Epidermal melanocyte (primary cell): ENCODE data around the gene HMGCS1.
"Not testable (repeated sequence)": the region's sequence is repeated elsewhere in the genome, so short reads cannot be mapped to it uniquely, and the experiment has no call there.

Experiments used
- DNase-seq: peaks from one replicate; pipeline ENCODE4 v3.0.0; 2011; ENCODE audit warnings: low spot score; ENCODE audit not compliant: insufficient read length

Gene HMGCS1

GRCh38 chr5:43313035-43313853 lies at the start of gene HMGCS1:
Gene HMGCS1, minus strand, starts transcription at chr5:43313412. Its CDS starts 14,447 bp downstream, at chr5:43298965.
- DNase-seq, result peak; percentile 96

GRCh38 chr5:43358726-43359125 lies 45.5 kb upstream of the HMGCS1 start:
- DNase-seq, result no peak

DNA sequence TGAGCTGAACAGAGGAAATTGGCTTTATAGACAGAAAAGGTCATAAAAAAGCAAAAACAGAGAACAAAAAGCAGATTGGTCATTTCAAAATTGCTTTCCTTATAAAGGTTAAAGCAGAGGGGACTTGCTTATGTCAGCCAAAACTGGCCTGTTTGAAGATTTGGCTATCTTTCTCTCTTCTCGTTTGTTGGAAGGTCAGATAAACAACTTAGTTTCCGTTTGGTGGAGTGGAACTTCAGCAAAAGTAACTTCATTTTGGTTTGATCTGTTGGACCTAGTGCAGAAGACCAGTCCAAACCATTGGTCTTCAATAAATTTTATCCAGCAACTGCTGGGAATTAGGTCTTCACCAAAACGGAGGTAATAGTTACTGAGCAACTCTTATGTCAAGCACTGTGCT lies 45.1 kb upstream of the HMGCS1 start:
- DNase-seq, result no peak

- no peak for DNase-seq
These were observed 44.7 kb upstream of the HMGCS1 start for GRCh38 chr5:43357878-43358281.

DNA sequence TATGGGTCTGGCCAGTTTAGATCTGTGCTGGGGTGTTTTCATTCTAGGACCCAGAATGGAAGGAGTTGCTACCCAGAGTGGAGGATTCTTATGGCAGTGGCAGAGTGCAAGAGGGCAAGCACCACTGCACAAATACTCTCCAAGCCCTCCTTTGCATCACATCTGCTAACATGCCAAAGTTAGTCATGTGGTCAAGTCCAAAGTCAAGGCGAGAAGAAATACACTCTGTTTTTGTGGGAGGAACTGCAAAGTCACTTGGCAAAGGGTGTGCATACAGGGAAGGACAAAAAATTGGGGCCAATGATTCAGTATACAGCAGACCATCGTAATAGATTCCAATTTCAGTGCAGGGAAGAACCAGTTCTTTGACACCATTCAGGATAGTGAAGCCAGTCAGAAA lies 43.9 kb upstream of the HMGCS1 start:
- DNase-seq, result no peak

DNA sequence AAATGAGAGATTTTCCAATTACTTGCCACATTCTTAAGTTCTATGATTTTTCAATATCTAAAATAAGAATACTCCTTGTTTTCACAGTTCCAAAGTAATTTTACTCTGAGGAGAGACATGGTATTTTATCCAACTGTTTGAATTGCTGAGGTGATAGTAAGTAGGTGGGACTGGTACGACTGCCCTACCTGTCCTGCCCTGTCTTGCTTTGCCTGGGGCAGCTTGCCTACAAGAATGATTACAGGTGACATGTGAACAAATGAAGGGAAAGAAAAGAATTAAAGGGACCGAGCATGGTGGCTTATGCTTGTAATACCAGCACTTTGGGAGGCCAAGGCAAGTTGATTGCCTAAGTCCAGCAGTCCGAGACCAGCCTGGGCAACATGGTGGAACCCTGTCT lies 41.6 kb upstream of the HMGCS1 start:
- DNase-seq, result no peak

GRCh38 chr5:43353668-43354067 lies 40.5 kb upstream of the HMGCS1 start:
- no peak for DNase-seq

DNA sequence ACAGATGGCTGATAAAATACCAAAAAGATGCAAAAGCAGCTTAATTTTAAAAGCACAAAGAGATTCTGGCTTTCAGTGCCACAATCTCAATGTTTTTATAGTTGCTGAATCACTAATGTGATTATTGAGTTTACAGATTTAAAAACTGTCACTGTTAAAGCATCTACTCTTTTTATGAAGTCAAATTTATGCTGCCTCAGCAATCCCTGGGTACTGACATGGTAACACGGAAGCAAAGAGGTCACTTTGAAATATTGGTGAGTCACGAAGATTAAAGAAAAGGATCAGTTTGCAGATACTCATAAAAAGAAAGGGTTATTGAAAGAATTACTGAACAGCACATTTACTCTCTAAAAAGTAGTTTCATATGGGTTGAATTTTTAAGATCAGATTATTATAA lies 39.7 kb upstream of the HMGCS1 start:
- no peak for DNase-seq

DNA sequence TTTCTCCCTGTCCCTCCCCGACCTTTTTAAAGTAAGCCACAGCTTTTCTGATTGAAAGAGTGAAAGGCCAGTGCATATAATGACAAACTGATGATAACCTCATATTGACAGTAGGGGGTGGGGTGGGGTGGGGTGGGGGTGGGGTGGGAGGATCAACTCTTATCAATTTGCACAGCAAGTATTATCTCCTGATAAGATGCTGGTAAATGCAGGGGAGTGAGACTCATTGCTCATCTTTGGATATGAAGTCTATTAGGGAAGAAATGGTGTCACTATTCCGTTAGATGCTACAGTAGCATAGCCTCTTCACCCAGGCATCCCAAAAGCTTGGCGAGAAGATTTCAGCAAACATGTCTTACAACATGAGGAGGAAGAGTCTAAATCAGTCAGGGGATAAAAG lies 38.9 kb upstream of the HMGCS1 start:
- DNase-seq, result no peak

DNA sequence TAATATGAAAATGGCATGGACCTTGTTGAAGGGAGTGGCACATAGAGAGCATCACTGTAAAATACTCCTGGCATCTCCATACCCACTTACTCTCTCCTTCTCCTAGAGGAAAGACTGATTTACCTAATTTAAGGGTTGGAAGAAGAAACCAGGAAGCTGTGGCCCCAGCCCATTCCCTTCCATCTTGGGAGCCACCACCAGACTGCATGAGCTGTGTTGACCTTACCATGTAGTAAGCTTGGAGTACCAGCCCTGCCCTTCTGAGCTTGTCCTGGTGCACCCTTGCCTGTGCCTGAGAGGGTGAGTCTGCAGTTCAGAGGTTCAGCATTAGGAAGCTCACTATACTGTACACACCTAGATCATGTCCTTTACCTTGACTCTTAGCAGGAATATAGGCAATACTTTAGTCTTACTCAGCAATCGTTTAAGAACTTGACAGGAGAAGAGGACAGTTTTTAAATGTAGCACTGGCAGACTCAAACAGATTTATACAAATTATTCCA lies 35.7 kb upstream of the HMGCS1 start:
- no peak for DNase-seq

DNA sequence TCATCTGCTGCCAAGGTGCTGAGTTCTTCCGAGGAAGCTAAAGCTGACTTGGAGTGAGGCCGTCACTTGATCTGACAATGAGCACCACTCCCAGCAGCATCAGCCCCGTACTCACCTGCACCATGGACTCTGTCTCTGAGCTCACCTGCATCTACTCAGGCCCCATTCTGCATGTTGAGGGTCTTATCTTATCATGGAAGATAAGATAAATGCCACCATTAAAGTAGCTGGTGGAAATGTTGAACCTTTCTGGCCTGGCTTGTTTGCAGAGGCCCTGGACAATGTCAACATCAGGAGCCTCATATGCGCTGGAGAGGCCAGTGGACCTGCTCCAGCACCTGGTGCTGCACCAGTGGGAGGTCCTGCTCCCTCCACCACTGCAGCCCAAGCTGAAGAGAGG lies 35.0 kb upstream of the HMGCS1 start:
- DNase-seq, result no peak

- no peak for DNase-seq
These were observed 25.6 kb upstream of the HMGCS1 start for GRCh38 chr5:43338862-43339261.

DNA sequence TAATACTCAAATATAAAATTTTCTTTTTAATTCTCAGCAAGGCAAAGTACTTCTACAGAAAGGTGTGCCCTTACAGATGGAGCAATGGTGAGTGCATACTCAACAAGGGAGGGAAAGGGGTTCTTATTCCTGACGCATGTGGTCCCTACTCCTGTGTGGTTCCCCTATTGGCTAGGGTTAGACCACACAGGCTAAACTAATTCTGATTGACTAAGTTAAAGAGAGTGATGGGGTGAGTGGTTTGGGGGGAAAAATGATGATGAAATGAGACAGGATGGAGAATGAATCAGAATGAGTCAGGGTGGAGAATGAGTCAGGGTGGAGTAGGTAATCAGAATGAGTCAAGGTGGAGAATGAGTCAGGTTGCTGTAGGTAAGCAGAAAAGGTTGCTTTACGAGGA lies 22.9 kb upstream of the HMGCS1 start:
- DNase-seq, result no peak

DNA sequence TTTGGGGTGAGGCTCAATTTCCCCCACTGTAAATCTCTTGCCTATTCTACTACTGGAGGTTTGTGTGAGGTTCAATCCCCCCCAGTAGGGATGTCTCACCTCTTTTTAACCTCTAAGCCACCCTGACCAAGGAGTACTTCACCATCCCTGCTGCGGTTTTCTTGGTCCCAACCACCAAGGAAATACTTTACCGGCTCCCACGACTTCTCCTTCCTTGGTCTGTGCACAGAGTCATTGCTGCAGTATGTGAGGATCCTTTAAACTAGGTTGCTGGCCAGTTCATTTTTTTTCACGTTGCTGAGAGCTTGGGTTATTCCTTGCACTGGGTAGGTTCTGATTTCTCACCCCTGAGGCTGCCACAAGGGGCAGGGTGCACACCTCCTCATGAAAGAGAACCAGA lies 22.5 kb upstream of the HMGCS1 start:
- DNase-seq, result no peak

DNA sequence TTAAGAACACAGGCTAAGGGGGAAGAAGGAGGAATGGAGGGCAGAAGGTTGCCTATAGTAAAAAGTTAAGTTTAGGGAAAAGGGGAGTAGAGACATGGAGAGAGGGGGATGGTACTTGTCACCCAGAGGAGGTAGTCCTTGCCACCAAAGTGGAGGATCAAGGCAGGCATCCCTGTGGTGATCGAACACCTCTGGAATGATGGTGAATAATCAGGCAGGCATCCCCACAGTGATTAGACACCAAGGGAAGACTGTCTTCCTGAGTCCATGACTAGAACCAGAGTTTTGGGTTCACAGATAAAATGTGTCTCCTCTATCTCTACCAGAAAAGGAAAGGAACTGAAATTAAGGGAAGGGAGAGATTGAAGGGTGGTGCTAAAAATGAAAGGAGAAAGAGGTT lies 19.2 kb upstream of the HMGCS1 start:
- no peak for DNase-seq

DNA sequence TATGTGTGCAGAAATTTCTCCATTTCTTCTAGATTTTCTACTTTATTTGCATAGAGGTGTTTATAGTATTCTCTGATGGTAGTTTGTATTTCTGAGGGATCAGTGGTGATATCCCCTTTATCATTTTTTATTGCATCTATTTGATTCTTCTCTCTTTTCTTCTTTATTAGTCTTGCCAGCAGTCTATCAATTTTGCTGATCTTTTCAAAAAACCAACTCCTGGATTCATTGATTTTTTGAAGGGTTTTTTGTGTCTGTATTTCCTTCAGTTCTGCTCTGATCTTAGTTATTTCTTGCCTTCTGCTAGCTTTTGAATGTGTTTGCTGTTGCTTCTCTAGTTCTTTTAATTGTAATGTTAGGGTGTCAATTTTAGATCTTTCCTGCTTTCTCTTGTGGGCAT lies 12.4 kb upstream of the HMGCS1 start:
- DNase-seq, result not testable (repeated sequence)

DNA sequence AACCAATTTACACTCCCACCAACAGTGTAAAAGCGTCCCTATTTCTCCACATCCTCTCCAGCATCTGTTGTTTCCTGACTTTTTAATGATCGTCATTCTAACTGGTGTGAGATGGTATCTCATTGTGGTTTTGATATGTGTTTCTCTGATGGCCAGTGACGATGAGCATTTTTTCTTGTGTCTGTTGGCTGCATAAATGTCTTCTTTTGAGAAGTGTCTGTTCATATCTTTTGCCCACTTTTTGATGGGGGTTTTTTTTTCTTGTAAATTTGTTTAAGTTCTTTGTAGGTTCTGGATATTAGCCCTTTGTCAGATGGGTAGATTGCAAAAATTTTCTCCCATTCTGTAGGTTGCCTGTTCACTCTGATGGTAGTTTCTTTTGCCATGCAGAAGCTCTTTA lies 10.3 kb upstream of the HMGCS1 start:
- DNase-seq, result not testable (repeated sequence)

- no peak for DNase-seq
These were observed 7.6 kb upstream of the HMGCS1 start for GRCh38 chr5:43320846-43321245.

DNA sequence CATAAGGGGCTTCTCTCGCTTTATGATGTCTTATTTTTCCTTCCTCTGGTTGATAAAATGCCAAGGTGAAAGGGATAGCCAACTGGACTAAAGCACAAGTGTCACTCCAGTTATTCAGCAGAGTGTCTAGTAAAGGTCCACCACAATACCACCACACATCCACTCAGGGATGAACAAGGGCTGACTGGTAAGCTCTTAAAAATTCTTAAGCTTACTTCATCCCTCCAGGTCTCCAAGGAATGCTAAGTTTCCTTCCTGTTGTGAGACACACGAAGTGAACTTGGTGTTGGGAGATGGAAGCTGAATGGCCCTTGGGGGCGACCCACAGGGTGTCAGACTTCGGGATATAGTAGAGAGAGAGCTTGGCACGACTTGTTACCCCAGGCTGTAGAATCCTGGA lies 3.2 kb upstream of the HMGCS1 start:
- no peak for DNase-seq

GRCh38 chr5:43315682-43316081 lies 2.5 kb upstream of the HMGCS1 start:
- DNase-seq, result no peak

DNA sequence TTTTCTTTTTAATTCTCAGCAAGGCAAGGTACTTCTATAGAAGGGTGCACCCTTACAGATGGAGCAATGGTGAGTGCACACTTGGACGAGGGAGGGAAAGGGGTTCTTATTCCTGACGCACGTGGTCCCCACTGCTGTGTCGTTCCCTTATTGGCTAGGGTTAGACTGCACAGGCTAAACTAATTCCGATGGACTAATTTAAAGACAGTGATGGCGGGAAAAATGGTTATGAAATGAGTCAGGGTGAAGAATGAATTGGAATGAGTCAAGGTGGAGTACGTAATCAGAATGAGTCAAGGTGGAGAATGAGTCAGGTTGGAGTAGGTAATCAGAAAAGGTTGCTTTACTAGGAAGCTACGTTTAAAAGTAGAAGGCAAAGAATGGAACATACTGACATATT lies 2.1 kb upstream of the HMGCS1 start:
- DNase-seq, result no peak

GRCh38 chr5:43314724-43315123 lies 1.5 kb upstream of the HMGCS1 start:
- DNase-seq, result no peak

DNA sequence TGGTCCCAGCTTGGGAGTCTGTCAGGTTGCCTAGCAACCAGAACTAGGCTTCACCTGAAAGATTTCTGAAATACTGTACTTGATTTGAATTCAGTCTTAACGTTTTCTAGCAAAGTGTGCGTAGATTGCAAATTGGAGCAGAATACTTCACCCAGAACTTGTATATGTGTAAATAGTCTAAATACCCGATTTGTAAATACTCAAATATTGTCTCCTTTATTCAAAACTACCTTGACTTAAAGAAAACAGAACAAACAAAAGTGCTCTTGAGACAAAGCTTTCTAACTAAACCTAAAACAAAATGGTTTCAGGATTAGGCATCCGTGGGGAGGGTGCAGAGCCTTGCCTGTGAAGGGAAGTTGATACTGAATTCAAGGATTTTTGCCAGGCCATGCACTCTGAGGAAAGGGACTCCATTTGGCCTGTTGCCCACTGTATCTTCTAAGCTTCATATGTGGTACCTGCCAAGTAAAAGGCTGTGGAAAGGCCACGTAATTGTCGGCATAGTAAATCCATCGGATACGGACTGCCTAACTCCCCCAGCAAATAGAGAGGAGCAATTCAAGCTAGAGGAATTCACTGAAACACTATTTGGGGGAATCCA lies 744 bp upstream of the HMGCS1 start:
- DNase-seq, result no peak
